ENCODE measurements around the gene ANKRD23.

The ANKRD23 gene

GRCh38 chr2:96838345-96839292 is 5.2 kb downstream of the ANKRD23 start:
- DNase-seq (ENCODE audit: low read depth in 1 of 2, low spot score in 1 of 2), result no peak

GRCh38 chr2:96837575-96837974 is 6.2 kb downstream of the ANKRD23 start:
- DNase-seq (ENCODE audit: low read depth in 1 of 2, low spot score in 1 of 2), result no peak

GRCh38 chr2:96835830-96836229 is 8.0 kb downstream of the ANKRD23 start:
- DNase-seq (ENCODE audit: low read depth in 1 of 2, low spot score in 1 of 2), result no peak

GRCh38 chr2:96832754-96833507 is 10.9 kb downstream of the ANKRD23 start:
- DNase-seq (ENCODE audit: low read depth in 1 of 2, low spot score in 1 of 2), result no peak

- no peak for DNase-seq (ENCODE audit: low read depth in 1 of 2, low spot score in 1 of 2)
These were observed 11.4 kb downstream of the ANKRD23 start for GRCh38 chr2:96832408-96832753.

- DNase-seq (ENCODE audit: low read depth in 1 of 2, low spot score in 1 of 2), result no peak
These were observed 12.1 kb downstream of the ANKRD23 start for GRCh38 chr2:96831679-96832078.

GRCh38 chr2:96830044-96830562 is 13.7 kb downstream of the ANKRD23 start:
- DNase-seq (ENCODE audit: low read depth in 1 of 2, low spot score in 1 of 2), result no peak

- no peak for DNase-seq (ENCODE audit: low read depth in 1 of 2, low spot score in 1 of 2)
These were observed 14.9 kb downstream of the ANKRD23 start for GRCh38 chr2:96828874-96829273.

- no peak for DNase-seq (ENCODE audit: low read depth in 1 of 2, low spot score in 1 of 2)
These were observed 15.4 kb downstream of the ANKRD23 start for GRCh38 chr2:96828436-96828835.

GRCh38 chr2:96826546-96827278 is 17.1 kb downstream of the ANKRD23 start:
- no peak for DNase-seq (ENCODE audit: low read depth in 1 of 2, low spot score in 1 of 2)

GRCh38 chr2:96825057-96825456 is 18.8 kb downstream of the ANKRD23 start:
- DNase-seq (ENCODE audit: low read depth in 1 of 2, low spot score in 1 of 2), result no peak

GRCh38 chr2:96824079-96824870 is 19.5 kb downstream of the ANKRD23 start:
- DNase-seq (ENCODE audit: low read depth in 1 of 2, low spot score in 1 of 2), result no peak

GRCh38 chr2:96823198-96823597 is 20.6 kb downstream of the ANKRD23 start:
- no peak for DNase-seq (ENCODE audit: low read depth in 1 of 2, low spot score in 1 of 2)

- DNase-seq (ENCODE audit: low read depth in 1 of 2, low spot score in 1 of 2), result no peak
These were observed 21.0 kb downstream of the ANKRD23 start for GRCh38 chr2:96822786-96823185.

- DNase-seq (ENCODE audit: low read depth in 1 of 2, low spot score in 1 of 2), result no peak
These were observed 22.6 kb downstream of the ANKRD23 start for GRCh38 chr2:96821113-96821675.

GRCh38 chr2:96819876-96820511 is 23.8 kb downstream of the ANKRD23 start:
- DNase-seq (ENCODE audit: low read depth in 1 of 2, low spot score in 1 of 2), result no peak

- DNase-seq (ENCODE audit: low read depth in 1 of 2, low spot score in 1 of 2), result no peak
These were observed 24.5 kb downstream of the ANKRD23 start for GRCh38 chr2:96819128-96819875.

GRCh38 chr2:96817882-96818281 is 25.9 kb downstream of the ANKRD23 start:
- no peak for DNase-seq (ENCODE audit: low read depth in 1 of 2, low spot score in 1 of 2)

All from activated CD4-positive, alpha-beta T cell treated with anti-CD3 and anti-CD28 coated beads, Interleukin-2, amount 50 U/mL, for 24 hours (primary cell).